HepG2 (cell line): ENCODE data around the gene RPS2. TPM values are rescaled to one million over a fixed set of nuclear protein-coding genes. Genes with fewer than 3 reads are reported as not detected.

Source experiments
- FOSL1 ChIP-seq: sonication (generic); formaldehyde crosslinking; IDR thresholded peaks from 2 replicates; pipeline ENCODE4 v1.9.0; 2021; ENCODE audit warnings: missing genetic modification reagents, borderline replicate concordance
- FOXP1 ChIP-seq, 2 experiments: fragments of 450-650 bp in 1 of 2; IDR thresholded peaks; 2 replicates each; pipeline ENCODE4 v1.6.1; 2017 to 2018; ENCODE audit warnings: antibody characterized with exemption in 1 of 2
- FOXP4 ChIP-seq: sonication (generic); formaldehyde crosslinking; IDR thresholded peaks from 2 replicates; pipeline ENCODE4 v1.4.0; 2020; ENCODE audit warnings: missing genetic modification reagents
- KDM6A ChIP-seq: IDR thresholded peaks from 2 replicates; pipeline ENCODE4 v1.6.1; 2016; ENCODE audit warnings: low read depth
- PBX2 ChIP-seq: IDR thresholded peaks from 2 replicates; pipeline ENCODE4 v1.6.1; 2016; ENCODE audit warnings: control low read depth
- RCOR2 ChIP-seq: IDR thresholded peaks from 2 replicates; pipeline ENCODE4 v1.6.1; 2016; ENCODE audit warnings: missing biosample characterization, missing genetic modification reagents
- SMAD1 ChIP-seq: sonication (generic); formaldehyde crosslinking; IDR thresholded peaks from 2 replicates; pipeline ENCODE4 v1.4.0; 2020; ENCODE audit warnings: missing genetic modification reagents, low read depth, mild to moderate bottlenecking, borderline replicate concordance
- SMARCC2 ChIP-seq: fragments of 450-650 bp; IDR thresholded peaks from 2 replicates; pipeline ENCODE4 v1.6.1; 2017; ENCODE audit warnings: antibody characterized with exemption, mild to moderate bottlenecking
- TAF1 ChIP-seq: sonication (generic); formaldehyde crosslinking; IDR thresholded peaks from 2 replicates; pipeline ENCODE4 v1.4.0; 2020; ENCODE audit warnings: missing genetic modification reagents
- TEAD3 ChIP-seq: optimal IDR thresholded peaks from 2 replicates; pipeline ENCODE3; 2016; ENCODE audit warnings: borderline replicate concordance
- TERF1 ChIP-seq: sonication (generic); formaldehyde crosslinking; IDR thresholded peaks from 2 replicates; pipeline ENCODE4 v1.8.0; 2022; ENCODE audit warnings: mild to moderate bottlenecking, missing genetic modification reagents, moderate library complexity
- ZEB1 ChIP-seq: IDR thresholded peaks from 2 replicates; pipeline ENCODE4 v1.6.1; 2012; ENCODE audit warnings: mild to moderate bottlenecking, low read depth, inconsistent platforms; ENCODE audit not compliant: insufficient replicate concordance
- ZIK1 ChIP-seq: sonication (generic); formaldehyde crosslinking; IDR thresholded peaks from 2 replicates; pipeline ENCODE4 v1.5.0; 2020; ENCODE audit warnings: mild to moderate bottlenecking, low read depth, missing genetic modification reagents, borderline replicate concordance
- ZMAT5 ChIP-seq: sonication (generic); formaldehyde crosslinking; IDR thresholded peaks from 2 replicates; pipeline ENCODE4 v1.5.0; 2020; ENCODE audit warnings: mild to moderate bottlenecking, low read depth, missing genetic modification reagents, borderline replicate concordance
- ZNF143 ChIP-seq: sonication (generic); formaldehyde crosslinking; IDR thresholded peaks from 2 replicates; pipeline ENCODE4 v1.4.0; 2020; ENCODE audit warnings: missing genetic modification reagents
- ZNF260 ChIP-seq: sonication (generic); formaldehyde crosslinking; IDR thresholded peaks from 2 replicates; pipeline ENCODE4 v1.4.0; 2020; ENCODE audit warnings: missing genetic modification reagents, low read depth, mild to moderate bottlenecking, borderline replicate concordance
- ZNF570 ChIP-seq: sonication (generic); formaldehyde crosslinking; IDR thresholded peaks from 2 replicates; pipeline ENCODE4 v1.4.0; 2020; ENCODE audit warnings: mild to moderate bottlenecking, missing genetic modification reagents, borderline replicate concordance
- polyA plus RNA-seq, 8 experiments: library from polyadenylated mRNA; depleted of rRNA in 3 of 8; stranded (reverse) in 7 of 8; unstranded in 1 of 8; fragments of >200 nt; fragmentation: Illumina TruSeq in 4 of 8; extraction: Trizol in 4 of 8; gene quantifications; 2 replicates each; pipeline versions ENCODE4 v1.2.1 to v1.2.3, GENCODE V29; 2011 to 2016; ENCODE audit warnings: low read depth in 4 of 8, missing spikeins in 1 of 8, mixed read lengths in 1 of 8; ENCODE audit not compliant: insufficient read depth in 1 of 8
- total RNA-seq, 5 experiments: library from RNA; depleted of rRNA; stranded (reverse); fragments of >200 nt; fragmentation: Illumina TruSeq; extraction: Trizol; gene quantifications; 2 replicates each; pipeline ENCODE4 v1.2.3, GENCODE V29; 2016; ENCODE audit warnings: low read depth in 1 of 5
- TF ChIP-seq, protein P1 (sequence below): sonication (generic); formaldehyde crosslinking; IDR thresholded peaks from 2 replicates; pipeline ENCODE4 v1.4.0; 2020; ENCODE audit warnings: missing genetic modification reagents
- TF ChIP-seq, protein P2 (sequence below): sonication (generic); formaldehyde crosslinking; IDR thresholded peaks from 2 replicates; pipeline ENCODE4 v1.8.0; 2022; ENCODE audit warnings: missing genetic modification reagents, mild to moderate bottlenecking, inconsistent platforms, borderline replicate concordance

RPS2 gene
- total and polyA plus RNA-seq, 2 of the 13 experiments (the other 11 are each of a cell fraction or from before 2014, with no cell fraction given), result 1,908 to 4,514 TPM

- TF ChIP-seq, protein P1, sequence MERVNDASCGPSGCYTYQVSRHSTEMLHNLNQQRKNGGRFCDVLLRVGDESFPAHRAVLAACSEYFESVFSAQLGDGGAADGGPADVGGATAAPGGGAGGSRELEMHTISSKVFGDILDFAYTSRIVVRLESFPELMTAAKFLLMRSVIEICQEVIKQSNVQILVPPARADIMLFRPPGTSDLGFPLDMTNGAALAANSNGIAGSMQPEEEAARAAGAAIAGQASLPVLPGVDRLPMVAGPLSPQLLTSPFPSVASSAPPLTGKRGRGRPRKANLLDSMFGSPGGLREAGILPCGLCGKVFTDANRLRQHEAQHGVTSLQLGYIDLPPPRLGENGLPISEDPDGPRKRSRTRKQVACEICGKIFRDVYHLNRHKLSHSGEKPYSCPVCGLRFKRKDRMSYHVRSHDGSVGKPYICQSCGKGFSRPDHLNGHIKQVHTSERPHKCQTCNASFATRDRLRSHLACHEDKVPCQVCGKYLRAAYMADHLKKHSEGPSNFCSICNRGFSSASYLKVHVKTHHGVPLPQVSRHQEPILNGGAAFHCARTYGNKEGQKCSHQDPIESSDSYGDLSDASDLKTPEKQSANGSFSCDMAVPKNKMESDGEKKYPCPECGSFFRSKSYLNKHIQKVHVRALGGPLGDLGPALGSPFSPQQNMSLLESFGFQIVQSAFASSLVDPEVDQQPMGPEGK (CRISPR knock-in tag), result 0 out of 2 replicates have a peak, but pooled peaks have one; percentile 22
- no peak for TF ChIP-seq KDM6A (CRISPR knock-in tag)
- TF ChIP-seq RCOR2 (CRISPR knock-in tag), result no peak
- no peak for TF ChIP-seq ZNF260 (CRISPR knock-in tag)
- TF ChIP-seq ZNF570 (CRISPR knock-in tag), result no peak
- TF ChIP-seq FOXP4 (CRISPR knock-in tag), result no peak
- TF ChIP-seq ZIK1 (CRISPR knock-in tag), result no peak; the same call in 1 of the 2 replicates
- TF ChIP-seq, protein P2, sequence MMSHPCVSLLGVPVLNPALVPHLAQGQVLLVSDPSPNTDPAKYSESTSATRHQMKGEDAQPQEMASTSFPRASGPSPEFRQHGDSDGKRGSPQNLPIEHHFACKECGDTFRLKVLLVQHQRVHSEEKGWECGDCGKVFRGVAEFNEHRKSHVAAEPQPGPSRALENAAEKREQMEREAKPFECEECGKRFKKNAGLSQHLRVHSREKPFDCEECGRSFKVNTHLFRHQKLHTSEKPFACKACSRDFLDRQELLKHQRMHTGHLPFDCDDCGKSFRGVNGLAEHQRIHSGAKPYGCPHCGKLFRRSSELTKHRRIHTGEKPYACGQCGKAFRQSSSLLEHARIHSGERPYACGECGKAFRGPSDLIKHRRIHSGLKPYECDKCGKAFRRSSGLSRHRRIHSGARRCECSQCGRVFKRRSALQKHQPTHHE (CRISPR knock-in tag), result no peak
- no peak for TF ChIP-seq PBX2 (CRISPR knock-in tag)
- TF ChIP-seq SMAD1 (CRISPR knock-in tag), result no peak
- TF ChIP-seq FOSL1, result no peak
- TF ChIP-seq TEAD3 (CRISPR knock-in tag), result no peak
- TF ChIP-seq ZMAT5 (CRISPR knock-in tag), result no peak
- no peak for TF ChIP-seq SMARCC2
- TF ChIP-seq ZEB1, result no peak
- no peak for TF ChIP-seq ZNF143 (CRISPR knock-in tag)
- no peak for TF ChIP-seq FOXP1 (IDR thresholded peaks at IDR 0.05)
- no peak for TF ChIP-seq FOXP1 (CRISPR knock-in tag; IDR thresholded peaks at IDR 0.05)
- peak; percentile 81 for TF ChIP-seq TAF1 (CRISPR knock-in tag)
- no peak for TF ChIP-seq TERF1
Measured at GRCh38 chr16:2009791-2010510, 45.3 kb upstream of the RPS2 start, which contains the start of gene ZNF598 (continued).
